Pons (tissue), 1 donor: Measurements from ENCODE around the gene C11orf86.

ENCODE experiments used
- DNase-seq: peaks from one replicate; pipeline ENCODE4 v3.0.0-alpha.2; 2016; ENCODE audit warnings: low spot score

Gene C11orf86

GRCh38 chr11:67024966-67025365, 49.9 kb downstream of the C11orf86 start:
- no peak for DNase-seq

GRCh38 chr11:67025750-67026149, 50.6 kb downstream of the C11orf86 start:
- no peak for DNase-seq
